HG03066 (cell line): ENCODE measurements around the gene CCNG1.

Experiments
- ATAC-seq: cut with Tn5 transposase; IDR thresholded peaks from one replicate; pipeline ENCODE4 v1.9.1; 2021; ENCODE audit warnings: low read depth; ENCODE audit not compliant: unreplicated experiment

The CCNG1 gene

DNA sequence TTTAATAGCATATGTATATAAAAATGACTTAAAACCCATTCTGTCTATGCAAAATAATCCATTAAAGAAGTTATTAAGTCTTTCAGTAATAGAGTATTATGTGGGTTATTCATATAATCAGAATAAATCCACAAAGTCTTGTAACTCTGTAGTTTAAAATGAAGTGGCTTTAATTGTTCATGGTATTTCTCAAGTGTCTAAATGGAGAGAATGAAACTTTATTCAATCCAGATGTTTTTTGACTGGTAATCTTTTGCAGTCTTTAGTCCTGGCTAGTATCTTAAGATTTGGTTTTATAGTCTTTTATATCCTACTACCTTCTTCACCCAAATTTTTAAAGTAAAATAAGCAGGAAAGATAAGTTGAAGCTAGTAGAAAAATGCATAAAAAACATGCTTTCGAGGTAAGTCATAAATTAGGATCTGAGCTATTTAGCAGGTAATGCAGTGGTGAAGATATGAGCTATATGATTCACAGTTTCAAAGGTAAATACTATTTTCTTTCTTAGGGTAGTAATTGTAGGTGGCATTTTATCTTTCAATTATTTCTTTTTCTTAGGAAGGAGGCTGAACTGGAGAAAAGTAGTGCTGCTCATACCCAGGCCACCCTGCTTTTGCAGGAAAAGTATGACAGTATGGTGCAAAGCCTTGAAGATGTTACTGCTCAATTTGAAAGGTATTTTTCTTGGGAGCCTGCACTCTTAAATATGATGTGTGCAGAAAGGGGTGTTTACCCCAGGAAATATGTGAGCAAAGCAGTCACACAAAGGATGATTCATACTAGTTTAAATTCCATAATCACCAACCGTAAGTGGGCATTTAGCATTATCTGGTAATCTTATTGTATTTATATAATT is 41.0 kb downstream of the CCNG1 start:
- no peak for ATAC-seq

DNA sequence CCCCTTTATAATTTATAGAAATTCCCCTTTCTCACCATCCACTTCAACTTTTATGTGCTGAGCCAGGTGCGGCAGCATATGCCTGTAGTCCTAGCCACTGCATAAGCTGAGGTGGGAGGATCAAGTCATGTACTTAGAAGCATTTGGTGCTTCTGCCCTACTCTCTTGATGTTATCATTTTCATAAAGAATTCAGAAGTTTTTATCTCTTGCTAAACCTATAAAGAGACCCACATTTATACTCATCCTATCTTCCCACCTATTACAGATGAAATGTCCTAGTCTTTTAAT is 41.5 kb downstream of the CCNG1 start:
- ATAC-seq, result no peak

DNA sequence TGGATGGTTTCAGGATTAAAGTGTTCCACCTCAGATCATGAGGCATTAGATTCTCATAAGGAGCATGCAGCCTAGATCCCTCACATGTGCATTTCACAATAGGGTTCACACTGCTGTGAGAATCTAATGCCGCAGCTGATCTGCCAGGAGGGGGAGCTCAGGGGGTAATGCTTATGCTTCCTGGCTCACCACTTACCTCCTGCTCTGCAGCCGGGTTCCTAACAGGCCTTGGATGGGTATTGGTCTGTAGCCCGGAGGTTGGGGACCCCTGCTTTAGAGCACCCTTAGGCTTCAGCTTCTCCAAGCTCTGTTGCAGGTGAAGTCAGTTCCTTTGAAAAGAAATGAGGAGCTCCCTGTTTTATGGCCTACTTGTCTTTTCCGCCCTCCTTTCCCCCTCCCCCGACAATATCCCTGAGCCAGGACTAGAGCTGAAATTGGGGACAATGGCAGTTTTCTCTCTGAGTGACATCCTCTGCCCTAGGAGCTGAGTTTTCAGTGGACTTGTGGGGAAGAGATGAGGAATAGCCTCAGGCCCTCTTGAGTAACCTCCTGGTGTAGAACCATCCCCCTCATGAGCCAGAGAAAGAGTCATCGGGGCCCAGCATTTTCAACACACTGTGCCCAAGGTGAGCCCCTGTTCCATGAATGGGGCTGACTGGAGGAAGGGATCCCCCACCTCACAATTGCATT is 51.8 kb downstream of the CCNG1 start:
- ATAC-seq, result no peak

DNA sequence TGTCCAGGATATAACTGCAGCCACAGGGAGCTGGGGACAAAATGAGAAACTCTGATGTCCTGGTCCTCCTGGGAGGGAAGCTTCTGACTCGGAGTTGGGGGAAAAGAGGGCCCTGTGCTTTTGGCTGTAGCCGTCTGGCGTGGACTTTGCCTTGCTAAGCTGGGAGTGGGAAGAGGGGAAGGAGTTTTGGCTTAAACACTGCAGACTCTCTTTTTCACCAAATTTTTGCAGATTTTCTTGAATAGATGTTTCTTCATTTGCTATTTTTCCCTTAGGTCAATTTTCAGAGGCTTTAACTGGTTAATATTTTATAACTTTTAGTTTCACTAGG is 52.3 kb downstream of the CCNG1 start:
- no peak for ATAC-seq
